BJ (cell line): ENCODE data around the gene LRRC72. TPM values are rescaled to one million over a fixed set of nuclear protein-coding genes. Genes with fewer than 3 reads are reported as not detected.

ENCODE experiments used
- CTCF ChIA-PET: fragments of 350-600 bp; formaldehyde crosslinking; extraction: SDS; loops from one replicate; lab custom pipeline; 2021; ENCODE audit warnings: antibody characterized with exemption, inconsistent platforms; lab: Yijun Ruan, JAX
- POLR2A ChIA-PET: fragments of 300-600 bp; sonication (Branson Sonifier 250); formaldehyde crosslinking; extraction: SDS; loops from one replicate; lab custom pipeline; 2021; ENCODE audit warnings: antibody characterized with exemption; lab: Charles Lee
- DNase-seq: peaks from one replicate; pipeline ENCODE4 v3.0.0-alpha.2; 2011; ENCODE audit warnings: low read depth
- H3K27me3 ChIP-seq: 2 replicates; pipeline ENCODE4 v1.6.0; 2011; ENCODE audit warnings: low read length; ENCODE audit not compliant: control insufficient read depth, insufficient read depth
- H3K36me3 ChIP-seq: 2 replicates; pipeline ENCODE4 v1.5.1; 2011; ENCODE audit warnings: low read length; ENCODE audit not compliant: control insufficient read depth, insufficient read depth
- H3K4me3 ChIP-seq: 2 replicates; pipeline ENCODE4 v1.5.1; 2011; ENCODE audit warnings: low read depth, mild to moderate bottlenecking, control low read depth, low read length
- CTCF ChIP-seq: IDR thresholded peaks from 2 replicates; pipeline ENCODE4 v1.5.1; 2011; ENCODE audit warnings: low read depth, mild to moderate bottlenecking, control low read depth, inconsistent platforms, low read length, moderate library complexity; ENCODE audit not compliant: insufficient read depth
- polyA plus RNA-seq: library from polyadenylated mRNA; depleted of rRNA; stranded (reverse); fragments of >200 nt; gene quantifications from 2 replicates; pipeline ENCODE4 v1.2.3, GENCODE V29; 2011; rRNA removed

Gene LRRC72
- polyA plus RNA-seq, 1 experiment: not detected

DNA sequence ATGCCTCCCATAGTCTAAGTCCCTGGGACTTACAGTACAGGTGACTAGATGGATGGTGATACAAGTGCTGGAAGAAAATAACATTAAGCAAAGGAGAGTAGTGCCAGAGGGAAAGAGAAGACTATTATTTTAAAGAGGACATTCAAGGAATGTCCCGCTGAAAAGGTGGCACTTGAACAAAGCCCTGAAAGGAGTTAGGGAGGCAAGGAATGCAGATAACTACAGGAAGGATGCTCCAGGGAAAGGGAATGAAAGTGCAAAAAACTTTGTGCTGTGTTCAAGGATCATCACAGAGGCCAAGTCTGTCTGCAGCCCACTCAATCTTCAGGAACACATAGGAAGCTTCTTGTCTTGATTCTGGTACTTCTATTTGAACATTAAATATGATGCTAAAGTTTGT lies 104.0 kb downstream of the LRRC72 start:
- POLR2A ChIA-PET: no interaction called here
- no peaks in the 10 kb centered on the region for H3K36me3 ChIP-seq
- H3K27me3 ChIP-seq: no peaks in the 10 kb centered on the region
- no peak overlapping the region for H3K4me3 ChIP-seq
- CTCF ChIA-PET: no interaction called here
- TF ChIP-seq CTCF: no peak
- no peak for DNase-seq

Other genes starting within 250 kb of the LRRC72 start
- 0.39 and 0.78 TPM in 2 replicates for gene CRPPA, start 105.3 kb upstream of the LRRC72 start, polyA plus RNA-seq
- gene SOSTDC1, start 61.1 kb upstream of the LRRC72 start, polyA plus RNA-seq: not detected in 2 replicates
- 14.7 and 26.4 TPM in 2 replicates for gene ANKMY2, start 118.9 kb downstream of the LRRC72 start, polyA plus RNA-seq
- gene BZW2, start 119.4 kb downstream of the LRRC72 start, polyA plus RNA-seq: 54.7 and 55.2 TPM in 2 replicates
- gene TSPAN13, start 226.9 kb downstream of the LRRC72 start, polyA plus RNA-seq: 4.6 and 12.6 TPM in 2 replicates